GM23248 (cell line): ENCODE measurements around the gene HNF4A. TPM values are rescaled to one million over a fixed set of nuclear protein-coding genes. Genes with fewer than 3 reads are reported as not detected.

ENCODE experiments used
- DNase-seq: peaks from one replicate; pipeline ENCODE4 v3.0.0-alpha.2; 2015
- H2AFZ ChIP-seq: fragments of 200-600 bp; sonication (generic); 2 replicates; pipeline ENCODE4 v1.6.1; 2016; ENCODE audit warnings: antibody characterized with exemption
- H3F3A ChIP-seq: fragments of 200-600 bp; sonication (generic); 2 replicates; pipeline ENCODE4 v1.6.1; 2016; ENCODE audit warnings: mild to moderate bottlenecking, antibody characterized with exemption, mixed run types; ENCODE audit not compliant: insufficient read depth
- H3K27ac ChIP-seq: fragments of 200-600 bp; sonication (generic); 2 replicates; pipeline ENCODE4 v1.5.1; 2016; ENCODE audit warnings: mild to moderate bottlenecking
- H3K27me3 ChIP-seq: fragments of 200-600 bp; sonication (generic); replicated peaks from 2 replicates; pipeline ENCODE4 v1.6.1; 2016; ENCODE audit warnings: mild to moderate bottlenecking; ENCODE audit not compliant: insufficient read depth
- H3K36me3 ChIP-seq: fragments of 200-600 bp; sonication (generic); 2 replicates; pipeline ENCODE4 v1.6.1; 2016; ENCODE audit warnings: low read depth, mild to moderate bottlenecking
- H3K4me1 ChIP-seq: fragments of 200-600 bp; sonication (generic); 2 replicates; pipeline ENCODE4 v1.6.1; 2016; ENCODE audit warnings: mild to moderate bottlenecking; ENCODE audit not compliant: insufficient read depth
- H3K4me2 ChIP-seq: fragments of 200-600 bp; sonication (generic); one replicate; pipeline ENCODE4 v1.6.1; 2016; ENCODE audit warnings: mild to moderate bottlenecking; ENCODE audit not compliant: unreplicated experiment
- H3K4me3 ChIP-seq: fragments of 200-600 bp; sonication (generic); 2 replicates; pipeline ENCODE4 v1.5.1; 2016; ENCODE audit warnings: mild to moderate bottlenecking
- H3K79me2 ChIP-seq: fragments of 200-600 bp; sonication (generic); 2 replicates; pipeline ENCODE4 v1.6.1; 2016; ENCODE audit warnings: mild to moderate bottlenecking; ENCODE audit not compliant: insufficient read depth
- H3K9ac ChIP-seq: fragments of 200-600 bp; sonication (generic); 2 replicates; pipeline ENCODE4 v1.6.1; 2016; ENCODE audit warnings: mild to moderate bottlenecking
- H3K9me2 ChIP-seq: fragments of 200-600 bp; sonication (generic); 2 replicates; pipeline ENCODE4 v1.6.1; 2016; ENCODE audit warnings: mixed run types, mild to moderate bottlenecking, moderate library complexity; ENCODE audit not compliant: insufficient read depth
- H3K9me3 ChIP-seq: fragments of 200-600 bp; sonication (generic); one replicate; pipeline ENCODE4 v1.6.1; 2017; ENCODE audit warnings: low read depth
- H4K20me1 ChIP-seq: fragments of 200-600 bp; sonication (generic); 2 replicates; pipeline ENCODE4 v1.6.0; 2016; ENCODE audit not compliant: insufficient read depth
- EZH2 ChIP-seq: fragments of 200-600 bp; sonication (generic); IDR thresholded peaks from 2 replicates; pipeline ENCODE4 v1.6.1; 2018; ENCODE audit warnings: antibody characterized with exemption, mild to moderate bottlenecking; ENCODE audit not compliant: insufficient read depth, poor library complexity, severe bottlenecking
- EZH2phosphoT487 ChIP-seq: fragments of 200-600 bp; sonication (generic); IDR thresholded peaks from 2 replicates; pipeline ENCODE4 v1.6.1; 2018; ENCODE audit warnings: antibody characterized with exemption, moderate library complexity, mild to moderate bottlenecking, low read depth; ENCODE audit not compliant: insufficient read depth
- WGBS, 2 experiments: methylation state at CpG; one replicate each; pipeline ENCODE4 v1.1.6; 2015 to 2017; ENCODE audit warnings: low lambda C conversion rate in 2 of 2, low coverage in 1 of 2; ENCODE audit errors: missing lambda C conversion rate in 2 of 2; 5-methylcytosine and 5-hydroxymethylcytosine counted together
- in situ Hi-C: fragments of 300-500 bp; cut with MboI; formaldehyde crosslinking; loops from 2 replicates; pipeline ENCODE4 v1.15.0; 2020
- polyA plus RNA-seq: library from polyadenylated mRNA; unstranded; fragments of >200 nt; fragmentation: Nextera tagmentation; extraction: Ambion mirVana; gene quantifications from 2 replicates; pipeline ENCODE4 v1.2.1, GENCODE V29; 2016
- total RNA-seq: library from RNA; depleted of rRNA; stranded (reverse); fragments of >200 nt; shearing (Covaris generic); gene quantifications from 2 replicates; pipeline ENCODE4 v1.2.3, GENCODE V29; 2014

HNF4A gene
- total and polyA plus RNA-seq, 2 experiments from 2014 or later = not detected

GRCh38 chr20:44447827-44448419 lies 92.4 kb downstream of the HNF4A start:
- Histone ChIP-seq H3F3A (no peaks in the 10 kb centered on the region), H3K4me1 (no peaks in the 10 kb centered on the region), H4K20me1 (no peaks in the 10 kb centered on the region), H3K9me3 (no peaks in the 10 kb centered on the region), H3K79me2 (no peaks in the 10 kb centered on the region), H3K4me2 (no peak overlapping the region), H3K36me3 (no peaks in the 10 kb centered on the region), H3K27ac (no peak overlapping the region), H3K9ac (no peak overlapping the region), H3K4me3 (no peak overlapping the region), H2AFZ (no peak overlapping the region), H3K9me2 (no peaks in the 10 kb centered on the region), H3K27me3 (peaks cover 16% of the 10 kb centered on the region)
- no peak for TF ChIP-seq EZH2
- no peak for TF ChIP-seq EZH2phosphoT487
- 59 to 75% methylated on average over 3 of the region's 3 CpGs for WGBS, 2 experiments
- DNase-seq = no peak
- in situ Hi-C loops = no loop called here

GRCh38 chr20:44448753-44449546 lies 93.5 kb downstream of the HNF4A start:
- Histone ChIP-seq H3K36me3 (no peaks in the 10 kb centered on the region), H3K4me2 (no peak overlapping the region), H3F3A (no peaks in the 10 kb centered on the region), H4K20me1 (no peaks in the 10 kb centered on the region), H3K79me2 (no peaks in the 10 kb centered on the region), H3K9me3 (no peaks in the 10 kb centered on the region), H3K4me3 (no peak overlapping the region), H3K9me2 (no peaks in the 10 kb centered on the region), H3K4me1 (no peaks in the 10 kb centered on the region), H2AFZ (no peak overlapping the region), H3K9ac (no peak overlapping the region), H3K27ac (no peak overlapping the region), H3K27me3 (peaks cover 17% of the 10 kb centered on the region)
- peak; percentile 26 for DNase-seq
- 46% methylated on average over 9 of the region's 9 CpGs for WGBS, 2 experiments
- in situ Hi-C loops = no loop called here
- TF ChIP-seq EZH2 = no peak
- no peak for TF ChIP-seq EZH2phosphoT487

GRCh38 chr20:44449864-44450263 lies 94.4 kb downstream of the HNF4A start:
- Histone ChIP-seq H3K27ac (no peak overlapping the region), H3K27me3 (peaks cover 17% of the 10 kb centered on the region), H3K79me2 (no peaks in the 10 kb centered on the region), H3K9me2 (no peaks in the 10 kb centered on the region), H3K4me2 (no peak overlapping the region), H3K4me1 (no peaks in the 10 kb centered on the region), H3K4me3 (no peak overlapping the region), H3K9me3 (no peaks in the 10 kb centered on the region), H2AFZ (no peak overlapping the region), H4K20me1 (no peaks in the 10 kb centered on the region), H3K9ac (no peak overlapping the region), H3K36me3 (no peaks in the 10 kb centered on the region), H3F3A (no peaks in the 10 kb centered on the region)
- DNase-seq = no peak
- 67 to 78% methylated on average over 6 to 7 of the region's 7 CpGs for WGBS, 2 experiments
- no peak for TF ChIP-seq EZH2
- no peak for TF ChIP-seq EZH2phosphoT487
- in situ Hi-C loops = no loop called here

- H4K20me1 ChIP-seq = no peaks in the 10 kb centered on the region
- no peaks in the 10 kb centered on the region for H3F3A ChIP-seq
- H3K79me2 ChIP-seq = no peaks in the 10 kb centered on the region
- no peak overlapping the region for H3K4me2 ChIP-seq
- H3K9me3 ChIP-seq = no peaks in the 10 kb centered on the region
- H3K27me3 ChIP-seq = peaks cover 17% of the 10 kb centered on the region
- in situ Hi-C loops = no loop called here
- H3K9me2 ChIP-seq = no peaks in the 10 kb centered on the region
- no peaks in the 10 kb centered on the region for H3K4me1 ChIP-seq
- 24 to 30% methylated on average over 3 of the region's 3 CpGs for WGBS, 2 experiments
- TF ChIP-seq EZH2phosphoT487 (no peak), EZH2 (no peak)
- H3K36me3 ChIP-seq = no peaks in the 10 kb centered on the region
- no peak overlapping the region for H3K4me3 ChIP-seq
- no peak for DNase-seq
- no peak overlapping the region for H2AFZ ChIP-seq
- H3K9ac ChIP-seq = no peak overlapping the region
- H3K27ac ChIP-seq = no peak overlapping the region
Measured at GRCh38 chr20:44450281-44450889, 94.9 kb downstream of the HNF4A start.
